Measurements from ENCODE around the gene MYO7B. TPM values are rescaled to one million over a fixed set of nuclear protein-coding genes. Genes with fewer than 3 reads are reported as not detected.
A peak's percentile ranks its signal among the peaks of the same experiment; 100 is the strongest.

The MYO7B gene
- total RNA-seq, 1 donor from 2014 or later = not detected

DNA sequence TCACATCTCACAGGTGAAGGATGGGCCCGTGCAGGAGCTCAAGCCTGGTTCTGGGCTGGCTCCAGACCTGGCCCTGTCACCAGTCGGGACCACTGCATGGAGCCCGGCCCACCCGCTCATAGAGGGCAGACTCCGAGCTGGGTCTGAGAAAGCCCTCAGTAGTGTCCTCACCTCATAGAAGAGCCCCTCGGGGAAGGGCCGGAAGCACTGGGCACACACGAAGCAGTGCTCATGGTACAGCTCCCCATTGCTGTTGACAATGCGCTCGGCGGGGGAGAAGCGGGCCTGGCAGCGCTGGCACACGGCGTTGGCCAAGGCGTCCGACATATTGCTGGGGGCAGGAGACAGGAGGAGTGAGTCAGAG, 121.7 kb downstream of the MYO7B start:
- DNase-seq (ENCODE audit: low read depth) = no peak
- FAIRE-seq = no peak
- H3K4me3 ChIP-seq (ENCODE audit: low read depth, low read length) = no peak overlapping the region
- no peaks in the 10 kb centered on the region for H3K36me3 ChIP-seq (ENCODE audit: control insufficient read depth, insufficient read depth, low read length)
- H3K27me3 ChIP-seq (ENCODE audit: control insufficient read depth, insufficient read depth, low read length) = no peaks in the 10 kb centered on the region
- TF ChIP-seq, protein P1, sequence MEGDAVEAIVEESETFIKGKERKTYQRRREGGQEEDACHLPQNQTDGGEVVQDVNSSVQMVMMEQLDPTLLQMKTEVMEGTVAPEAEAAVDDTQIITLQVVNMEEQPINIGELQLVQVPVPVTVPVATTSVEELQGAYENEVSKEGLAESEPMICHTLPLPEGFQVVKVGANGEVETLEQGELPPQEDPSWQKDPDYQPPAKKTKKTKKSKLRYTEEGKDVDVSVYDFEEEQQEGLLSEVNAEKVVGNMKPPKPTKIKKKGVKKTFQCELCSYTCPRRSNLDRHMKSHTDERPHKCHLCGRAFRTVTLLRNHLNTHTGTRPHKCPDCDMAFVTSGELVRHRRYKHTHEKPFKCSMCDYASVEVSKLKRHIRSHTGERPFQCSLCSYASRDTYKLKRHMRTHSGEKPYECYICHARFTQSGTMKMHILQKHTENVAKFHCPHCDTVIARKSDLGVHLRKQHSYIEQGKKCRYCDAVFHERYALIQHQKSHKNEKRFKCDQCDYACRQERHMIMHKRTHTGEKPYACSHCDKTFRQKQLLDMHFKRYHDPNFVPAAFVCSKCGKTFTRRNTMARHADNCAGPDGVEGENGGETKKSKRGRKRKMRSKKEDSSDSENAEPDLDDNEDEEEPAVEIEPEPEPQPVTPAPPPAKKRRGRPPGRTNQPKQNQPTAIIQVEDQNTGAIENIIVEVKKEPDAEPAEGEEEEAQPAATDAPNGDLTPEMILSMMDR (IDR thresholded peaks at IDR 0.05; ENCODE audit: insufficient read depth, low read length, severe bottlenecking) = no peak

GRCh38 chr2:127658146-127658545, 122.7 kb downstream of the MYO7B start:
- no peaks in the 10 kb centered on the region for H3K36me3 ChIP-seq (ENCODE audit: control insufficient read depth, insufficient read depth, low read length)
- FAIRE-seq (no peak), DNase-seq (ENCODE audit: low read depth) (no peak)
- no peaks in the 10 kb centered on the region for H3K27me3 ChIP-seq (ENCODE audit: control insufficient read depth, insufficient read depth, low read length)
- no peak overlapping the region for H3K4me3 ChIP-seq (ENCODE audit: low read depth, low read length)
- TF ChIP-seq, protein P1 (IDR thresholded peaks at IDR 0.05; ENCODE audit: insufficient read depth, low read length, severe bottlenecking) = no peak

GRCh38 chr2:127658641-127659407, 123.3 kb downstream of the MYO7B start:
- FAIRE-seq (no peak), DNase-seq (ENCODE audit: low read depth) (no peak)
- peaks cover 6% of the 10 kb centered on the region for H3K27me3 ChIP-seq (ENCODE audit: control insufficient read depth, insufficient read depth, low read length)

GRCh38 chr2:127659408-127660290, 124.2 kb downstream of the MYO7B start:
- TF ChIP-seq, protein P1 (IDR thresholded peaks at IDR 0.05; ENCODE audit: insufficient read depth, low read length, severe bottlenecking) = no peak
- Histone ChIP-seq H3K4me3 (ENCODE audit: low read depth, low read length) (no peak overlapping the region), H3K27me3 (ENCODE audit: control insufficient read depth, insufficient read depth, low read length) (peaks cover 7% of the 10 kb centered on the region), H3K36me3 (ENCODE audit: control insufficient read depth, insufficient read depth, low read length) (no peaks in the 10 kb centered on the region)
- DNase-seq (ENCODE audit: low read depth) = no peak
- FAIRE-seq = peak; percentile 32

More at GRCh38 chr2:127658641-127659407, 123.3 kb downstream of the MYO7B start:
- H3K4me3 ChIP-seq (ENCODE audit: low read depth, low read length) = no peak overlapping the region
- no peaks in the 10 kb centered on the region for H3K36me3 ChIP-seq (ENCODE audit: control insufficient read depth, insufficient read depth, low read length)
- TF ChIP-seq, protein P1 (IDR thresholded peaks at IDR 0.05; ENCODE audit: insufficient read depth, low read length, severe bottlenecking) = no peak

- FAIRE-seq = no peak
- DNase-seq (ENCODE audit: low read depth) = no peak
These were observed 124.8 kb downstream of the MYO7B start for GRCh38 chr2:127660291-127660578.

More at GRCh38 chr2:127660291-127660578, 124.8 kb downstream of the MYO7B start:
- TF ChIP-seq, protein P1 (IDR thresholded peaks at IDR 0.05; ENCODE audit: insufficient read depth, low read length, severe bottlenecking) = no peak
- Histone ChIP-seq H3K4me3 (ENCODE audit: low read depth, low read length) (no peak overlapping the region), H3K36me3 (ENCODE audit: control insufficient read depth, insufficient read depth, low read length) (no peaks in the 10 kb centered on the region), H3K27me3 (ENCODE audit: control insufficient read depth, insufficient read depth, low read length) (peaks cover 11% of the 10 kb centered on the region)
